ENCODE measurements around the gene SAP30BP. TPM values are rescaled to one million over a fixed set of nuclear protein-coding genes. Genes with fewer than 3 reads are reported as not detected.

SAP30BP gene
- total RNA-seq, 1 donor from 2014 or later = 101 TPM

DNA sequence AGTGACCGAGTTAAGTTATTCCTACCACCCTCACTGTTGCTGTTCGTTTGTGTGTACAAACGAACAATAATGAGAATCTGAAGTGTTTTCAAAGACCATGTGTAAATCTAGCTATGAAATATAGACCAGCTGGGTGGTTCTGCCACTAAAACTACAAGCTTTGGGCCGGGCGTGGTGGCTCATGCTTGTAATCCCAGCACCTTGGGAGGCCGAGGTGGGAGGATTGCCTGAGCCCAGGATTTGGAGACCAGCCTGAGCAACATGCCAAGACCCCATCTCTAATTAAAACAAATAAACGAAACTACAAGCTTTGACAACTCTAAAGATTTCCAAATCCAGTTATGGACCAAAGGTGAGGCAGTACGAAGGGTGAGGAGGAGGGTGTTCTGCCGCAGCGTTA lies 1.2 kb upstream of the SAP30BP start:
- H3K27me3 Mint-ChIP-seq (ENCODE audit: low read depth) = no peaks in the 10 kb centered on the region
- DNase-seq (ENCODE audit: low spot score) = no peak
- peaks cover 20% of the 10 kb centered on the region for H3K4me1 Mint-ChIP-seq (ENCODE audit: low read depth)
- H3K4me3 Mint-ChIP-seq (ENCODE audit: low read depth) = peak overlapping the region; percentile 73
- H3K27ac Mint-ChIP-seq = peak overlapping the region; percentile 38
- peaks cover 28% of the 10 kb centered on the region for H3K36me3 Mint-ChIP-seq (ENCODE audit: low read depth)
- intact Hi-C loops (cut with micrococcal nuclease) = loop anchor here (5.0 to 10.0 kb wide), 2 partner anchors 149 to 391 kb away; partner anchors contain the start of genes CASKIN2, MIF4GD and TSEN54
- H3K9me3 Mint-ChIP-seq = no peaks in the 10 kb centered on the region

- Mint-ChIP-seq H3K4me1 (ENCODE audit: low read depth) (peaks cover 20% of the 10 kb centered on the region), H3K36me3 (ENCODE audit: low read depth) (peaks cover 39% of the 10 kb centered on the region), H3K27me3 (ENCODE audit: low read depth) (no peaks in the 10 kb centered on the region), H3K9me3 (no peaks in the 10 kb centered on the region), H3K4me3 (ENCODE audit: low read depth) (no peak overlapping the region), H3K27ac (no peak overlapping the region)
- intact Hi-C loops (cut with micrococcal nuclease) = loop anchor here (5.0 to 10.0 kb wide), 2 partner anchors 151 to 393 kb away; partner anchors contain the start of genes CASKIN2, MIF4GD and TSEN54
- no peak for DNase-seq (ENCODE audit: low spot score)
Observed at GRCh38 chr17:75667825-75668224, 687 bp downstream of the SAP30BP start.

DNA sequence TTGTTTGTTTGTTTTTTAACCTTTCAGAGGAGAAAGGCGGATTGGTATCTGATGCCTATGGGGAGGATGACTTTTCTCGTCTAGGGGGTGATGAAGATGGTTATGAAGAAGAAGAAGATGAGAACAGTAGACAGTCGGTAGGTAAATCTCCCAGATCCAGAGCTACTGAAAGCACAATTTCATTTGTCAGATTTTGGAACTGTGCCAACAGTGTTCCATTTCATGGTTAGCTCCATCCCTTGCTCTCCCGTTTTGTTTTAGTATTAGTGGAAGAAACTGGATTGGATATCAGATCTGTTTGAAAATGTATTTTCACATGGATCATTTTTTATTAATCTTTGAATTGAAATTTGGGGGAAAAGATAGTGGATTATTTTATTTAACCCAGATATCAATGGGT lies 1.4 kb downstream of the SAP30BP start:
- Mint-ChIP-seq H3K36me3 (ENCODE audit: low read depth) (peaks cover 43% of the 10 kb centered on the region), H3K9me3 (no peaks in the 10 kb centered on the region), H3K4me3 (ENCODE audit: low read depth) (no peak overlapping the region), H3K27me3 (ENCODE audit: low read depth) (no peaks in the 10 kb centered on the region), H3K4me1 (ENCODE audit: low read depth) (peaks cover 20% of the 10 kb centered on the region), H3K27ac (no peak overlapping the region)
- no peak for DNase-seq (ENCODE audit: low spot score)
- intact Hi-C loops (cut with micrococcal nuclease) = loop anchor here (5.0 to 10.0 kb wide), 2 partner anchors 151 to 394 kb away; partner anchors contain the start of genes CASKIN2, MIF4GD and TSEN54

- peaks cover 20% of the 10 kb centered on the region for H3K4me1 Mint-ChIP-seq (ENCODE audit: low read depth)
- H3K36me3 Mint-ChIP-seq (ENCODE audit: low read depth) = peaks cover 47% of the 10 kb centered on the region
- H3K27ac Mint-ChIP-seq = no peak overlapping the region
- no peaks in the 10 kb centered on the region for H3K9me3 Mint-ChIP-seq
- intact Hi-C loops (cut with micrococcal nuclease) = no loop called here
- no peaks in the 10 kb centered on the region for H3K27me3 Mint-ChIP-seq (ENCODE audit: low read depth)
- no peak overlapping the region for H3K4me3 Mint-ChIP-seq (ENCODE audit: low read depth)
- no peak for DNase-seq (ENCODE audit: low spot score)
Observed at GRCh38 chr17:75670868-75671267, 3.7 kb downstream of the SAP30BP start.

DNA sequence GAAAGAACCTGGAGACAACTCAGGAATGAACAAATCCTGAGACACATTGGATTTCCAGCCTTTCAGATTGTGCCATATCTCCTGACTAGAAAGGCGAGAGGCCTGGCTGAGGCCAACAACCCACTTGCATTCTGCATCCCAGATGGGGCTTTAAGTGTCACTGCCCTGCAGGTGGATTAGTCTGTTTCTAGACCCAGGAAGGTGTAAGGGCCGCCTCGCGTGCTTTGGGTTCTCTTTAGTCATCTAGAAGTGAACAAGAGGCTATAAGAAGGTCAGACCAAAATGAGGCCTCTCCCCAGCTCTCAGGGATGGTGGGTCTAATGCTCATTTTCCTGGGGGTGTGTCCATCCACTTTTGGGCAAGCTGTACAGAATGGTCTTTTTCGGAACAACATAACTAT lies 4.9 kb downstream of the SAP30BP start:
- Mint-ChIP-seq H3K27me3 (ENCODE audit: low read depth) (no peaks in the 10 kb centered on the region), H3K4me3 (ENCODE audit: low read depth) (no peak overlapping the region), H3K4me1 (ENCODE audit: low read depth) (peaks cover 16% of the 10 kb centered on the region), H3K9me3 (no peaks in the 10 kb centered on the region), H3K27ac (no peak overlapping the region), H3K36me3 (ENCODE audit: low read depth) (peaks cover 47% of the 10 kb centered on the region)
- intact Hi-C loops (cut with micrococcal nuclease) = no loop called here
- no peak for DNase-seq (ENCODE audit: low spot score)

DNA sequence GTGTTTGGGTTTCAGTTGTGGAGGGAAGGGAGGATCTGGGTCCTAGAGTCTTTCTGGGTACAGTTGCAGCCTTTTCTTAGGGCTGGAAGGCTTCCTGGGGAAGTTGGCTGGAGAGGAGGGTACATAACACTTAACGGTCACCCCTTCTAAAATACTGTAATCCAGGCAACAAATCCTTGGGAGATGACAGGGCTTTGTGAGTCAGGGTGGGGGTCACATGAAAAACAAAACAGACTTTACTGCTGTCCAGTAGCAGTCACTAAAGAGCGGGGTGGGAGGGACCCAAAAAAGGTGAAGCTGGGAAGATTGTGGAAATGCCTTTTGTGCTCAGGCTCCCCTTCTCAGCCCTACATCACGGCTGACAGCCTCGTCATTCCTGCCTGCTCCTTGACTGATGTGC lies 6.3 kb downstream of the SAP30BP start:
- intact Hi-C loops (cut with micrococcal nuclease) = no loop called here
- peaks cover 12% of the 10 kb centered on the region for H3K4me1 Mint-ChIP-seq (ENCODE audit: low read depth)
- H3K9me3 Mint-ChIP-seq = no peaks in the 10 kb centered on the region
- peaks cover 45% of the 10 kb centered on the region for H3K36me3 Mint-ChIP-seq (ENCODE audit: low read depth)
- no peak overlapping the region for H3K4me3 Mint-ChIP-seq (ENCODE audit: low read depth)
- H3K27me3 Mint-ChIP-seq (ENCODE audit: low read depth) = no peaks in the 10 kb centered on the region
- no peak for DNase-seq (ENCODE audit: low spot score)
- no peak overlapping the region for H3K27ac Mint-ChIP-seq

- peaks cover 42% of the 10 kb centered on the region for H3K36me3 Mint-ChIP-seq (ENCODE audit: low read depth)
- intact Hi-C loops (cut with micrococcal nuclease) = no loop called here
- peaks cover 5% of the 10 kb centered on the region for H3K4me1 Mint-ChIP-seq (ENCODE audit: low read depth)
- no peak overlapping the region for H3K4me3 Mint-ChIP-seq (ENCODE audit: low read depth)
- H3K27ac Mint-ChIP-seq = no peak overlapping the region
- no peak for DNase-seq (ENCODE audit: low spot score)
- no peaks in the 10 kb centered on the region for H3K27me3 Mint-ChIP-seq (ENCODE audit: low read depth)
- no peaks in the 10 kb centered on the region for H3K9me3 Mint-ChIP-seq
Observed at GRCh38 chr17:75676461-75676860, 9.3 kb downstream of the SAP30BP start.

DNA sequence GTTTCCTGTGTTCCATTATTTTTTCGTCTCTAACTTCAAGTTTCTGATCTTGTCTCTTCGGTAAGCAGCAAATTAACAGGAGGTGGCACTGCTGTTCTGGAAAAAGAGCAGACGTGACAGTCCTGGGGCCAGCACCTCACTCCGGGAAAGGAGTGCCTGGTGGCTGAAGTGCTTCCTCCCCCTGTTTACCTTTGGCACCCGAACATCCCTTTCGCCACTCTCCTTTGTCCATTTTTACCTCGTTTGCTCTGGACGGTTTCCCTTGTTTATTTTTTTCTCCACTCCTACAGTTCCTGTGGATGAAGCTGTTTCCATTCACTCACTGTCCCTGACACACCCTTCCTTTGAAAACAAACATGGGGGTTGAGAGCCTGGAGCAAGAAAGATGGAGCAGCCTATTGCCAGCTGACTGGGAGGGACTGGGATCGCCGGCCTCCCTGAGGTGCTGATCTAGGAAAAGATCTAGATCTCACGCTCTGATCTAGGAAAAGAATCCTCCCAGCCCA lies 12.6 kb downstream of the SAP30BP start:
- peaks cover 13% of the 10 kb centered on the region for H3K4me1 Mint-ChIP-seq (ENCODE audit: low read depth)
- H3K4me3 Mint-ChIP-seq (ENCODE audit: low read depth) = no peak overlapping the region
- no peaks in the 10 kb centered on the region for H3K27me3 Mint-ChIP-seq (ENCODE audit: low read depth)
- DNase-seq (ENCODE audit: low spot score) = no peak
- H3K27ac Mint-ChIP-seq = no peak overlapping the region
- intact Hi-C loops (cut with micrococcal nuclease) = no loop called here
- H3K9me3 Mint-ChIP-seq = no peaks in the 10 kb centered on the region
- H3K36me3 Mint-ChIP-seq (ENCODE audit: low read depth) = peaks cover 31% of the 10 kb centered on the region

DNA sequence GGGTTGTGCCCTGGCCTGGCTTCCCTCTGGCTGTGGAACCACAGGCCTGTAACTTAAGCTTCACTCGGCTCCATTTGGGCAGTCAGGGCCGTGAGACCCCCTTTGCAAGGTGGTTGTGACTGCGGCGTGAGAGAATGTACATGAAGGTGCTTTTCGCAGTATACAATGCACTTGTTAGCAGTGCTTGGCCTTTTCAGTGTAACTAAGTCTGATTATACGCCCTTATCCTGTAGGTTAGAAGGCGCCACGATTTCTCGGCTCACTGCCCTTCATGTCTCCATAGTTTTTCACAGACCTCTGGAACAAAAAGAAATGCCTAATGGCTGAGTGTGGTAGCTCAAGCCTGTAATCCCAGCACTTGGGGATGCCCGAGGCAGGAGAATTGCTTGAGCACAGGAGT lies 13.3 kb downstream of the SAP30BP start:
- intact Hi-C loops (cut with micrococcal nuclease) = no loop called here
- peaks cover 11% of the 10 kb centered on the region for H3K4me1 Mint-ChIP-seq (ENCODE audit: low read depth)
- no peak for DNase-seq (ENCODE audit: low spot score)
- no peaks in the 10 kb centered on the region for H3K9me3 Mint-ChIP-seq
- H3K27ac Mint-ChIP-seq = no peak overlapping the region
- H3K27me3 Mint-ChIP-seq (ENCODE audit: low read depth) = no peaks in the 10 kb centered on the region
- peaks cover 28% of the 10 kb centered on the region for H3K36me3 Mint-ChIP-seq (ENCODE audit: low read depth)
- H3K4me3 Mint-ChIP-seq (ENCODE audit: low read depth) = no peak overlapping the region

GRCh38 chr17:75681289-75681688 lies 14.2 kb downstream of the SAP30BP start:
- H3K4me1 Mint-ChIP-seq (ENCODE audit: low read depth) = peaks cover 11% of the 10 kb centered on the region
- H3K9me3 Mint-ChIP-seq = no peaks in the 10 kb centered on the region
- H3K27me3 Mint-ChIP-seq (ENCODE audit: low read depth) = no peaks in the 10 kb centered on the region
- no peak for DNase-seq (ENCODE audit: low spot score)
- H3K4me3 Mint-ChIP-seq (ENCODE audit: low read depth) = no peak overlapping the region
- H3K27ac Mint-ChIP-seq = no peak overlapping the region
- intact Hi-C loops (cut with micrococcal nuclease) = no loop called here
- H3K36me3 Mint-ChIP-seq (ENCODE audit: low read depth) = peaks cover 31% of the 10 kb centered on the region

DNA sequence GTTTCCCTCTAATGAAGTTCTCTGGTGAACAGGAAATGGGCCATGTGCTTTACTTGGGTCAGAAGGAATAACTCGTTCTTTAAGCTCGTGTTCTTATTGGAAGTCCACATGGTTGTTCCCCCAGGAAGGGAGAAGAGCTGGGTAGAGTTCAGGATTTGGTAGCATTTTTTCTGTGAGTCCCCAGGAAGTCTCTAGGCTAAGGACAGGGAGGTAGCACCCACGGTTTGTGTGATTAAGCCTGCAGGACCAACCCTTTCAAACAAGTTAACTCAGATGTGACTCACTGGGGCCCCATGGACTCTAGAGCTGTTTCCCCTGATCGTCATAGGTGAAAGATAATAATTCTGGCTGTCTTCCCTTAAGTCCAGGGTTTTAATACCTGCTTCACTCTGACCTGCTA lies 16.4 kb downstream of the SAP30BP start:
- peaks cover 44% of the 10 kb centered on the region for H3K36me3 Mint-ChIP-seq (ENCODE audit: low read depth)
- peak overlapping the region; percentile 14 for H3K27ac Mint-ChIP-seq

DNA sequence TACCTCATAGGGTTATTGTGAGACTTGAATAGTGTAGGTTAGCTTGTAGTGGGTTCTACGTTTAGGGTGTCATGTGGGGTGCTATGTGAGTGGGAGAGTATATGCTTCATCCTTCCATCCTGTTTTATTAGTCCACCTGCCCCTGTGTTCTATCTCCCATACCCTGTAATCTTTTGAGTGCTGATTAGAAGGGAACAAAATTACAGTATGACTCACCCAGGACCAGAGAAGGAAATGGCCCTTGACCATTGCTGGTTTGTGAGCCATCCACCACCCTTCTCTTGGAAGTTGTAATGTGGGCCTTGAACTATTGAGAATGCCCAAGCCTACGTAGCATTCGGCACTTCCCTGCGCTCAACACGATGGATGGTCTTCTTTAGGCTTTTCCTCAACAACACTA lies 17.1 kb downstream of the SAP30BP start:
- Mint-ChIP-seq H3K36me3 (ENCODE audit: low read depth) (peaks cover 46% of the 10 kb centered on the region), H3K4me3 (ENCODE audit: low read depth) (no peak overlapping the region), H3K27me3 (ENCODE audit: low read depth) (no peaks in the 10 kb centered on the region), H3K9me3 (no peaks in the 10 kb centered on the region), H3K27ac (no peak overlapping the region), H3K4me1 (ENCODE audit: low read depth) (peaks cover 34% of the 10 kb centered on the region)
- intact Hi-C loops (cut with micrococcal nuclease) = no loop called here
- DNase-seq (ENCODE audit: low spot score) = no peak

More for the DNA sequence above, 16.4 kb downstream of the SAP30BP start:
- Mint-ChIP-seq H3K4me3 (ENCODE audit: low read depth) (no peak overlapping the region), H3K27me3 (ENCODE audit: low read depth) (no peaks in the 10 kb centered on the region), H3K9me3 (no peaks in the 10 kb centered on the region), H3K4me1 (ENCODE audit: low read depth) (peaks cover 28% of the 10 kb centered on the region)
- DNase-seq (ENCODE audit: low spot score) = no peak
- intact Hi-C loops (cut with micrococcal nuclease) = no loop called here

GRCh38 chr17:75684924-75685323 lies 17.8 kb downstream of the SAP30BP start:
- Mint-ChIP-seq H3K36me3 (ENCODE audit: low read depth) (peaks cover 46% of the 10 kb centered on the region), H3K4me3 (ENCODE audit: low read depth) (no peak overlapping the region)

GRCh38 chr17:75685499-75685898 lies 18.4 kb downstream of the SAP30BP start:
- Mint-ChIP-seq H3K4me1 (ENCODE audit: low read depth) (peaks cover 43% of the 10 kb centered on the region), H3K4me3 (ENCODE audit: low read depth) (no peak overlapping the region), H3K27ac (peak overlapping the region; percentile 24), H3K9me3 (no peaks in the 10 kb centered on the region), H3K36me3 (ENCODE audit: low read depth) (peaks cover 45% of the 10 kb centered on the region), H3K27me3 (ENCODE audit: low read depth) (no peaks in the 10 kb centered on the region)
- DNase-seq (ENCODE audit: low spot score) = no peak
- intact Hi-C loops (cut with micrococcal nuclease) = no loop called here

More at GRCh38 chr17:75684924-75685323, 17.8 kb downstream of the SAP30BP start:
- Mint-ChIP-seq H3K4me1 (ENCODE audit: low read depth) (peaks cover 41% of the 10 kb centered on the region), H3K27ac (no peak overlapping the region), H3K27me3 (ENCODE audit: low read depth) (no peaks in the 10 kb centered on the region), H3K9me3 (no peaks in the 10 kb centered on the region)
- intact Hi-C loops (cut with micrococcal nuclease) = no loop called here
- no peak for DNase-seq (ENCODE audit: low spot score)
